DND-41 (cell line): ENCODE results near the gene MCM5.

ENCODE experiments used
- ATAC-seq: fragments of 200-7000 bp; cut with Tn5 transposase; 3 replicates; pipeline ENCODE4 v1.9.1; 2021; ENCODE audit warnings: low read depth; ENCODE audit not compliant: insufficient read depth
- DNase-seq: peaks from one replicate; pipeline ENCODE4 v3.0.0-alpha.2; 2020
- H2AFZ ChIP-seq: 2 replicates; pipeline ENCODE4 v1.6.0; 2012; ENCODE audit warnings: low read depth, low read length
- H3K27ac ChIP-seq: 2 replicates; pipeline ENCODE4 v1.5.1; 2012; ENCODE audit warnings: low read length, inconsistent platforms
- H3K27me3 ChIP-seq: fragments of 200-600 bp; sonication (generic); 2 replicates; pipeline ENCODE4 v1.6.0; 2012; ENCODE audit warnings: low read length, mild to moderate bottlenecking, inconsistent platforms; ENCODE audit not compliant: insufficient read depth, poor library complexity
- H3K36me3 ChIP-seq: 2 replicates; pipeline ENCODE4 v1.5.1; 2012; ENCODE audit warnings: low read length, inconsistent platforms; ENCODE audit not compliant: insufficient read depth
- H3K4me1 ChIP-seq: 2 replicates; pipeline ENCODE4 v1.5.1; 2012; ENCODE audit warnings: mild to moderate bottlenecking, low read length; ENCODE audit not compliant: insufficient read depth
- H3K4me2 ChIP-seq: 2 replicates; pipeline ENCODE4 v1.6.0; 2012; ENCODE audit warnings: mild to moderate bottlenecking, moderate library complexity, low read length, inconsistent platforms; ENCODE audit not compliant: insufficient read depth
- H3K4me3 ChIP-seq, 2 experiments: fragments of 200-600 bp in 1 of 2; shearing (Covaris generic) in 1 of 2; 2 replicates each; pipeline ENCODE4 v1.5.1; 2012 to 2016; ENCODE audit warnings: inconsistent platforms in 2 of 2, low read length in 2 of 2, mild to moderate bottlenecking in 2 of 2, low read depth in 1 of 2, moderate library complexity in 1 of 2
- H3K79me2 ChIP-seq: 2 replicates; pipeline ENCODE4 v1.6.0; 2012; ENCODE audit warnings: low read length, inconsistent platforms; ENCODE audit not compliant: insufficient read depth
- H3K9ac ChIP-seq: 2 replicates; pipeline ENCODE4 v1.6.0; 2012; ENCODE audit warnings: low read depth, mild to moderate bottlenecking, inconsistent platforms, low read length, moderate library complexity
- H3K9me3 ChIP-seq: 2 replicates; pipeline ENCODE4 v1.5.1; 2012; ENCODE audit warnings: low read length, moderate library complexity, mild to moderate bottlenecking, inconsistent platforms; ENCODE audit not compliant: insufficient read depth, severe bottlenecking
- H4K20me1 ChIP-seq: 2 replicates; pipeline ENCODE4 v1.6.0; 2012; ENCODE audit warnings: low read length; ENCODE audit not compliant: insufficient read depth
- CTCF ChIP-seq: IDR thresholded peaks from 2 replicates; pipeline ENCODE4 v1.5.1; 2012; ENCODE audit warnings: borderline replicate concordance, low read length, moderate library complexity, mild to moderate bottlenecking; ENCODE audit not compliant: poor library complexity, severe bottlenecking; ENCODE audit errors: extremely low read depth
- EZH2 ChIP-seq: IDR thresholded peaks from 3 replicates; pipeline ENCODE4 v1.6.1; 2012; ENCODE audit warnings: borderline replicate concordance, low read depth, mild to moderate bottlenecking, moderate library complexity, low read length, inconsistent platforms; ENCODE audit not compliant: severe bottlenecking

MCM5 gene

GRCh38 chr22:35380013-35380412 is 19.9 kb upstream of the MCM5 start:
- peaks cover 4% of the 10 kb centered on the region for H3K27me3 ChIP-seq
- no peak overlapping the region for H3K9ac ChIP-seq
- DNase-seq (no peak), ATAC-seq (no peak)
- peaks cover 10% of the 10 kb centered on the region for H3K4me1 ChIP-seq
- no peaks in the 10 kb centered on the region for H3K79me2 ChIP-seq
- TF ChIP-seq EZH2, result no peak
- TF ChIP-seq CTCF, result no peak
- H3K9me3 ChIP-seq, result no peaks in the 10 kb centered on the region
- no peak overlapping the region for H2AFZ ChIP-seq
- H3K36me3 ChIP-seq, result no peaks in the 10 kb centered on the region
- H3K4me2 ChIP-seq, result no peak overlapping the region
- H3K4me3 ChIP-seq, result no peak overlapping the region
- no peaks in the 10 kb centered on the region for H4K20me1 ChIP-seq
- no peak overlapping the region for H3K27ac ChIP-seq

- H3K9me3 ChIP-seq, result no peaks in the 10 kb centered on the region
- no peak within 1 kb of the TSS for H3K4me3 ChIP-seq
- H3K79me2 ChIP-seq, result no peaks in the 10 kb centered on the region
- peaks cover 10% of the 10 kb centered on the region for H3K4me1 ChIP-seq
- no peaks in the 10 kb centered on the region for H3K36me3 ChIP-seq
- no peak for TF ChIP-seq EZH2
- TF ChIP-seq CTCF, result no peak
- H3K27me3 ChIP-seq, result peaks cover 4% of the 10 kb centered on the region
- no peak within 1 kb of the TSS for H3K9ac ChIP-seq
- DNase-seq (no peak), ATAC-seq (no peak)
- H3K27ac ChIP-seq, result no peak within 1 kb of the TSS
- H4K20me1 ChIP-seq, result no peaks in the 10 kb centered on the region
- H2AFZ ChIP-seq, result no peak within 1 kb of the TSS
- H3K4me2 ChIP-seq, result no peak within 1 kb of the TSS
These were observed 19.2 kb upstream of the MCM5 start, which contains the start of gene HMOX1 for GRCh38 chr22:35380537-35381423. HMOX1 (plus strand) TSS chr22:35381096; CDS start chr22:35381174, 78 bp downstream.

- H3K36me3 ChIP-seq, result no peaks in the 10 kb centered on the region
- H3K4me3 ChIP-seq, result no peak overlapping the region
- peaks cover 10% of the 10 kb centered on the region for H3K4me1 ChIP-seq
- H3K4me2 ChIP-seq, result no peak overlapping the region
- no peaks in the 10 kb centered on the region for H4K20me1 ChIP-seq
- TF ChIP-seq EZH2 (no peak), CTCF (no peak)
- H2AFZ ChIP-seq, result no peak overlapping the region
- no peaks in the 10 kb centered on the region for H3K9me3 ChIP-seq
- peaks cover 4% of the 10 kb centered on the region for H3K27me3 ChIP-seq
- H3K27ac ChIP-seq, result no peak overlapping the region
- DNase-seq (no peak), ATAC-seq (no peak)
- no peaks in the 10 kb centered on the region for H3K79me2 ChIP-seq
- H3K9ac ChIP-seq, result no peak overlapping the region
These were observed 18.4 kb upstream of the MCM5 start for GRCh38 chr22:35381424-35382009.
